ENCODE results near the gene LRRFIP2. TPM values are rescaled to one million over a fixed set of nuclear protein-coding genes. Genes with fewer than 3 reads are reported as not detected.

LRRFIP2 gene
- total and polyA plus RNA-seq, 2 donors (not counting 1 experiment from before 2014, with no cell fraction given) = 83.7 to 149 TPM

DNA sequence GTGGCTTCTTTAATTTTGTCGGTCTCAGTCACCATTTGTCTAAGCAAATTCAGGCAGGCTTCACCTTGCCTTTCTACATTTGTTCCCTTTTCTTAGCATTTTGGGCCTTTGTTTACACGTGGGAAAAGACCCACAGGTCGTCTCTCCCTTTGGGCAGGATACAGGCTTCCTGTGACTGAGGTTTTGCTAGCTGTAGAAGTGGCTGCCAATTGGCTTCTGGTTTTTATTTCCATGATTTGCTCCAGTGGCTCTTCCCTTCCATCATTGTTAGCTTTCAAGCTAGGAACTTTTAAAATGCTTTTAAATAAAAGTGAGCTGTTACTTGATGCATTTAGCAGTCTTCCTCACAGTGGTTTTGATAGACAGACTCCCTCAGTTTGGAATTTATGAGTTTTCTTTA, 143.8 kb downstream of the LRRFIP2 start:
- H2AFZ ChIP-seq (ENCODE audit: low read length) = no peak overlapping the region
- H3K9me3 ChIP-seq (ENCODE audit: control insufficient read depth, insufficient read depth, low read depth, low read length) = no peaks in the 10 kb centered on the region
- H3K4me3 ChIP-seq (replicated peaks in 1 of 4; ENCODE audit: control extremely low read depth in 1 of 4, insufficient read depth in 1 of 4, low read depth in 3 of 4, low read length in 4 of 4) = no peak overlapping the region
- TF ChIP-seq, protein P1, sequence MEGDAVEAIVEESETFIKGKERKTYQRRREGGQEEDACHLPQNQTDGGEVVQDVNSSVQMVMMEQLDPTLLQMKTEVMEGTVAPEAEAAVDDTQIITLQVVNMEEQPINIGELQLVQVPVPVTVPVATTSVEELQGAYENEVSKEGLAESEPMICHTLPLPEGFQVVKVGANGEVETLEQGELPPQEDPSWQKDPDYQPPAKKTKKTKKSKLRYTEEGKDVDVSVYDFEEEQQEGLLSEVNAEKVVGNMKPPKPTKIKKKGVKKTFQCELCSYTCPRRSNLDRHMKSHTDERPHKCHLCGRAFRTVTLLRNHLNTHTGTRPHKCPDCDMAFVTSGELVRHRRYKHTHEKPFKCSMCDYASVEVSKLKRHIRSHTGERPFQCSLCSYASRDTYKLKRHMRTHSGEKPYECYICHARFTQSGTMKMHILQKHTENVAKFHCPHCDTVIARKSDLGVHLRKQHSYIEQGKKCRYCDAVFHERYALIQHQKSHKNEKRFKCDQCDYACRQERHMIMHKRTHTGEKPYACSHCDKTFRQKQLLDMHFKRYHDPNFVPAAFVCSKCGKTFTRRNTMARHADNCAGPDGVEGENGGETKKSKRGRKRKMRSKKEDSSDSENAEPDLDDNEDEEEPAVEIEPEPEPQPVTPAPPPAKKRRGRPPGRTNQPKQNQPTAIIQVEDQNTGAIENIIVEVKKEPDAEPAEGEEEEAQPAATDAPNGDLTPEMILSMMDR (conservative IDR thresholded peaks at IDR 0.05 in 1 of 2, IDR thresholded peaks at IDR 0.05 in 1 of 2; ENCODE audit: low read depth in 1 of 2, low read length in 2 of 2) = no peak
- TF ChIP-seq EZH2 (IDR thresholded peaks at IDR 0.05; ENCODE audit: low read length, missing control alignments) = no peak
- H3K36me3 ChIP-seq (ENCODE audit: control insufficient read depth, insufficient read depth, low read length) = peaks cover 9% of the 10 kb centered on the region
- H3K27me3 ChIP-seq (ENCODE audit: control insufficient read depth, insufficient read depth, low read length) = no peaks in the 10 kb centered on the region
- no peaks in the 10 kb centered on the region for H4K20me1 ChIP-seq (ENCODE audit: control insufficient read depth, extremely low read depth, insufficient read depth, low read length)
- no peak overlapping the region for H3K4me2 ChIP-seq (ENCODE audit: extremely low read depth, insufficient read depth, low read length)
- H3K27ac ChIP-seq (ENCODE audit: insufficient read depth, low read length) = no peak overlapping the region
- no peaks in the 10 kb centered on the region for H3K79me2 ChIP-seq (ENCODE audit: control insufficient read depth, insufficient read depth, low read length)
- H3K9ac ChIP-seq (ENCODE audit: insufficient read depth, low read length) = no peak overlapping the region
- H3K4me1 ChIP-seq (ENCODE audit: control insufficient read depth, extremely low read depth, insufficient read depth, low read length) = peaks cover 2% of the 10 kb centered on the region
- no peak for DNase-seq (ENCODE audit: low read depth in 2 of 2)

DNA sequence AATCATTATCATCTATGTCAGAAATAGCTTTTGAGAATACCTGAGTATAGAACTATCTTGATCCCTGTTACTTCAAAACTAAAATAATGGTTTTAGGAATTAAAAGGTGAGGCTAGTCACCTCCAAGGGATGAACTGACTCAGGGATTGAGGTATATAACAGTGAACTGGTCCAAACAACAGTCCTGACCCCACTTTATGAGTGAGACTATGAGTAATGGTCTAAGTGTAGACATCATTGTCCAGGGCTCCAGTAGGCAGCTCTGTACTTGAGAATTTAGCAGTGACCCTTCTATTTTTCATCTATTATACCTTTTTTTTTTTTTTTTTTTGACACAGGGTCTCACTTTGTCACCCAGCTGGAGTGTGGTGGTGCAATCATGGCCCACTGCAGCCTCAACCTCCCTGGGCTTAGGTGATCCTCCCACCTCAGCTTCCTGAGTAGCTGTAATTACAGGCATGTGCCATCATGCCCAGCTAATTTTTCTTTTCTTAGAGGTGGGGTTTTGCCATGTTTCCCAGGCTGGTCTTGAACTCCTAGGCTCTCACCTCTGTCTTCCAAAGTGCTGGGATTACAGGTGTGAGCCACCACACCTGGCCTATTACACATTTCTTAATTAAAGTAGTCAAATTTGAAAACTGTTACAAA, 144.7 kb downstream of the LRRFIP2 start:
- Histone ChIP-seq H4K20me1 (ENCODE audit: control insufficient read depth, extremely low read depth, insufficient read depth, low read length) (no peaks in the 10 kb centered on the region), H3K36me3 (ENCODE audit: control insufficient read depth, insufficient read depth, low read length) (peaks cover 9% of the 10 kb centered on the region), H3K4me3 (replicated peaks in 1 of 4; ENCODE audit: control extremely low read depth in 1 of 4, insufficient read depth in 1 of 4, low read depth in 3 of 4, low read length in 4 of 4) (no peak overlapping the region), H3K9ac (ENCODE audit: insufficient read depth, low read length) (no peak overlapping the region), H3K9me3 (ENCODE audit: control insufficient read depth, insufficient read depth, low read depth, low read length) (no peaks in the 10 kb centered on the region), H3K27ac (ENCODE audit: insufficient read depth, low read length) (no peak overlapping the region), H3K79me2 (ENCODE audit: control insufficient read depth, insufficient read depth, low read length) (no peaks in the 10 kb centered on the region), H3K4me2 (ENCODE audit: extremely low read depth, insufficient read depth, low read length) (no peak overlapping the region), H2AFZ (ENCODE audit: low read length) (no peak overlapping the region), H3K4me1 (ENCODE audit: control insufficient read depth, extremely low read depth, insufficient read depth, low read length) (peaks cover 2% of the 10 kb centered on the region), H3K27me3 (ENCODE audit: control insufficient read depth, insufficient read depth, low read length) (no peaks in the 10 kb centered on the region)
- TF ChIP-seq EZH2 (IDR thresholded peaks at IDR 0.05; ENCODE audit: low read length, missing control alignments) = no peak
- TF ChIP-seq, protein P1 (conservative IDR thresholded peaks at IDR 0.05 in 1 of 2, IDR thresholded peaks at IDR 0.05 in 1 of 2; ENCODE audit: low read depth in 1 of 2, low read length in 2 of 2) = no peak
- peak in 1 of 2 donors; percentile 15 for DNase-seq (ENCODE audit: low read depth in 2 of 2)

DNA sequence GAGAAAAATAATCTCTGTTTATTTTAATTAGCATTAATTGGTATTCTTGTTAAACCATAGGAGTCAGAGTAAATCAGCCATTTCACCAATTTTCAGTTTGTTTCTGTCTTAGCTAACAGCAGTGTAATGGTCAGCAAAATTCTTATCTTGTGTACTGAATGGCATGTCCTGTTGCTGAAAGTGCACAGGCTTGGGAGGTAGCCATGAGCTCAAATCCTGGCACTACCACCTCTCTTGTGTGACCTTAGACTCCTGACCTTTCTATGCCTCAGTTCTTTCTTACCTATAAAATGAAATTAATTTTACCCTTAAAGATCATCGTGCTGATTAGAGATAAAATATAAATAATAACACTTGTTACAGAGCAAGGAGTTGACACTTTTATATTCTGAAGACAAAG, 145.3 kb downstream of the LRRFIP2 start:
- no peak overlapping the region for H3K27ac ChIP-seq (ENCODE audit: insufficient read depth, low read length)
- TF ChIP-seq, protein P1 (conservative IDR thresholded peaks at IDR 0.05 in 1 of 2, IDR thresholded peaks at IDR 0.05 in 1 of 2; ENCODE audit: low read depth in 1 of 2, low read length in 2 of 2) = no peak
- no peak for TF ChIP-seq EZH2 (IDR thresholded peaks at IDR 0.05; ENCODE audit: low read length, missing control alignments)
- H3K4me1 ChIP-seq (ENCODE audit: control insufficient read depth, extremely low read depth, insufficient read depth, low read length) = peaks cover 2% of the 10 kb centered on the region
- H3K4me3 ChIP-seq (replicated peaks in 1 of 4; ENCODE audit: control extremely low read depth in 1 of 4, insufficient read depth in 1 of 4, low read depth in 3 of 4, low read length in 4 of 4) = no peak overlapping the region
- H3K79me2 ChIP-seq (ENCODE audit: control insufficient read depth, insufficient read depth, low read length) = no peaks in the 10 kb centered on the region
- no peaks in the 10 kb centered on the region for H3K27me3 ChIP-seq (ENCODE audit: control insufficient read depth, insufficient read depth, low read length)
- H3K9ac ChIP-seq (ENCODE audit: insufficient read depth, low read length) = no peak overlapping the region
- no peak overlapping the region for H2AFZ ChIP-seq (ENCODE audit: low read length)
- DNase-seq (ENCODE audit: low read depth in 2 of 2) = no peak
- H3K9me3 ChIP-seq (ENCODE audit: control insufficient read depth, insufficient read depth, low read depth, low read length) = no peaks in the 10 kb centered on the region
- H3K4me2 ChIP-seq (ENCODE audit: extremely low read depth, insufficient read depth, low read length) = no peak overlapping the region
- H3K36me3 ChIP-seq (ENCODE audit: control insufficient read depth, insufficient read depth, low read length) = peaks cover 9% of the 10 kb centered on the region
- no peaks in the 10 kb centered on the region for H4K20me1 ChIP-seq (ENCODE audit: control insufficient read depth, extremely low read depth, insufficient read depth, low read length)

Measured in fibroblast of lung (primary cell).